Esophagus muscularis mucosa (tissue), 4 donors: Measurements from ENCODE around the gene STX18. TPM values are rescaled to one million over a fixed set of nuclear protein-coding genes. Genes with fewer than 3 reads are reported as not detected.

Experiments used
- DNase-seq: peaks from one replicate; pipeline ENCODE4 v3.0.0-alpha.2; 2017; ENCODE audit errors: extremely low spot score
- H3K27ac ChIP-seq, 4 donors: fragments of 200-600 bp; sonication (generic); replicated peaks in 1 of 4; 1 replicate in 3 of 4; 2 replicates in 1 of 4; pipeline ENCODE4 v1.5.1; 2016 to 2019; ENCODE audit warnings: mild to moderate bottlenecking in 1 of 4
- H3K27me3 ChIP-seq, 4 donors: fragments of 200-600 bp; sonication (generic); one replicate each; pipeline versions ENCODE4 v1.5.1 to v1.6.0; 2016 to 2019
- H3K36me3 ChIP-seq, 4 donors: fragments of 200-600 bp; sonication (generic); one replicate each; pipeline ENCODE4 v1.5.1; 2016 to 2019
- H3K4me1 ChIP-seq, 4 donors: fragments of 200-600 bp; sonication (generic); one replicate each; pipeline ENCODE4 v1.5.1; 2016 to 2019
- H3K4me3 ChIP-seq, 4 donors: fragments of 200-600 bp; sonication (generic); 1 replicate in 2 of 4; 2 replicates in 2 of 4; pipeline ENCODE4 v1.5.1; 2016 to 2019; ENCODE audit warnings: mild to moderate bottlenecking in 4 of 4, moderate library complexity in 1 of 4
- H3K9me3 ChIP-seq, 4 donors: fragments of 200-600 bp; sonication (generic); 1 replicate in 3 of 4; 2 replicates in 1 of 4; pipeline ENCODE4 v1.5.1; 2016 to 2019
- CTCF ChIP-seq, 3 experiments: fragments of 200-600 bp in 2 of 3; fragments of 450-650 bp in 1 of 3; sonication (generic) in 2 of 3; IDR thresholded peaks; one replicate each; pipeline ENCODE4 v1.5.1; 2017 to 2019; ENCODE audit warnings: antibody characterized with exemption in 3 of 3, mild to moderate bottlenecking in 2 of 3, moderate library complexity in 1 of 3
- EP300 ChIP-seq: sonication (generic); formaldehyde crosslinking; IDR thresholded peaks from one replicate; pipeline ENCODE4 v1.6.1; 2017; ENCODE audit warnings: antibody characterized with exemption
- POLR2A ChIP-seq: fragments of 450-650 bp; IDR thresholded peaks from one replicate; pipeline ENCODE4 v1.6.1; 2017; ENCODE audit warnings: antibody characterized with exemption, moderate library complexity, mild to moderate bottlenecking, low read depth
- POLR2AphosphoS5 ChIP-seq, 2 donors: sonication (generic); formaldehyde crosslinking; IDR thresholded peaks; one replicate each; pipeline ENCODE4 v1.6.1; 2017; ENCODE audit warnings: antibody characterized with exemption in 2 of 2
- WGBS: methylation state at CpG from one replicate; pipeline ENCODE4 v1.1.5; 2018; 5-methylcytosine and 5-hydroxymethylcytosine counted together
- intact Hi-C: fragments of 100-400 bp; cut with DNase I; formaldehyde crosslinking; loops from one replicate; pipeline ENCODE4 v1.15.1; 2023
- total RNA-seq, 4 donors: library from RNA; depleted of rRNA; stranded (reverse); fragments of >200 nt; gene quantifications; one replicate each; pipeline versions ENCODE4 v1.1.0 to v1.2.1, GENCODE V29; 2016

Gene STX18
- total RNA-seq, 4 donors from 2014 or later, result 14.5 to 21.0 (median 17.8) TPM

GRCh38 chr4:4461178-4461577, 80.7 kb downstream of the STX18 start:
- Histone ChIP-seq H3K27me3 (no peaks in the 10 kb centered on the region), H3K4me3 (no peak overlapping the region), H3K27ac (no peak overlapping the region), H3K36me3 (peaks cover 22 to 58% (median 42%) of the 10 kb centered on the region in 4 donors), H3K9me3 (no peaks in the 10 kb centered on the region), H3K4me1 (no peaks in the 10 kb centered on the region)
- DNase-seq, result no peak
- intact Hi-C loops, result no loop called here
- TF ChIP-seq POLR2AphosphoS5 (IDR thresholded peaks at IDR 0.05) (no peak), CTCF (IDR thresholded peaks at IDR 0.05) (no peak), POLR2A (no peak), EP300 (no peak)

- no peaks in the 10 kb centered on the region for H3K27me3 ChIP-seq
- intact Hi-C loops, result no loop called here
- no peak for TF ChIP-seq POLR2A
- TF ChIP-seq EP300, result no peak
- no peak for TF ChIP-seq CTCF (IDR thresholded peaks at IDR 0.05)
- TF ChIP-seq POLR2AphosphoS5 (IDR thresholded peaks at IDR 0.05), result no peak
- 94% methylated on average over 6 of the region's 6 CpGs for WGBS
- no peak for DNase-seq
- H3K4me1 ChIP-seq, result no peaks in the 10 kb centered on the region
- H3K9me3 ChIP-seq, result no peaks in the 10 kb centered on the region
- H3K4me3 ChIP-seq, result no peak overlapping the region
- peaks cover 22 to 58% (median 42%) of the 10 kb centered on the region in 4 donors for H3K36me3 ChIP-seq
- no peak overlapping the region for H3K27ac ChIP-seq
Observed at GRCh38 chr4:4460759-4461158, 81.1 kb downstream of the STX18 start.

GRCh38 chr4:4459181-4459580, 82.7 kb downstream of the STX18 start:
- no peaks in the 10 kb centered on the region for H3K27me3 ChIP-seq
- H3K4me3 ChIP-seq, result no peak overlapping the region
- H3K9me3 ChIP-seq, result no peaks in the 10 kb centered on the region
- no peak for DNase-seq
- 89% methylated on average over 5 of the region's 5 CpGs for WGBS
- peaks cover 23 to 58% (median 53%) of the 10 kb centered on the region in 4 donors for H3K36me3 ChIP-seq
- H3K4me1 ChIP-seq, result no peaks in the 10 kb centered on the region
- intact Hi-C loops, result no loop called here
- H3K27ac ChIP-seq, result no peak overlapping the region
- no peak for TF ChIP-seq POLR2A
- TF ChIP-seq POLR2AphosphoS5 (IDR thresholded peaks at IDR 0.05), result no peak
- no peak for TF ChIP-seq CTCF (IDR thresholded peaks at IDR 0.05)
- TF ChIP-seq EP300, result no peak

- Histone ChIP-seq H3K4me3 (no peak overlapping the region), H3K27me3 (no peaks in the 10 kb centered on the region), H3K4me1 (no peaks in the 10 kb centered on the region), H3K27ac (no peak overlapping the region), H3K36me3 (peaks cover 33 to 67% (median 65%) of the 10 kb centered on the region in 4 donors), H3K9me3 (no peaks in the 10 kb centered on the region)
- intact Hi-C loops, result no loop called here
- 82% methylated on average over 5 of the region's 5 CpGs for WGBS
- no peak for TF ChIP-seq POLR2A
- no peak for DNase-seq
Observed at GRCh38 chr4:4457803-4458553, 83.9 kb downstream of the STX18 start.

GRCh38 chr4:4456816-4457578, 84.9 kb downstream of the STX18 start:
- Histone ChIP-seq H3K36me3 (peaks cover 40 to 77% (median 75%) of the 10 kb centered on the region in 4 donors), H3K4me3 (no peak overlapping the region), H3K9me3 (peaks cover 0 to 8% (median 4%) of the 10 kb centered on the region in 4 donors), H3K27me3 (no peaks in the 10 kb centered on the region), H3K27ac (no peak overlapping the region), H3K4me1 (no peaks in the 10 kb centered on the region)
- DNase-seq, result no peak
- 97% methylated on average over 8 of the region's 8 CpGs for WGBS
- intact Hi-C loops, result no loop called here
- TF ChIP-seq EP300 (no peak), CTCF (IDR thresholded peaks at IDR 0.05) (no peak), POLR2A (no peak)
